ENCODE results near the gene LINC01488.

The LINC01488 gene

GRCh38 chr11:69525516-69526452 is 44.3 kb downstream of the LINC01488 start:
- no peaks in the 10 kb centered on the region for H3K79me2 ChIP-seq (ENCODE audit: insufficient read depth, low read length)
- H3K9ac ChIP-seq (ENCODE audit: low read length): no peak overlapping the region
- TF ChIP-seq EZH2phosphoT487 (conservative IDR thresholded peaks at IDR 0.05; ENCODE audit: low read length) (no peak), CTCF (IDR thresholded peaks at IDR 0.05; ENCODE audit: insufficient read depth, low read length, poor library complexity, severe bottlenecking) (no peak)
- no peaks in the 10 kb centered on the region for H3K9me2 ChIP-seq (replicated peaks; ENCODE audit: insufficient read depth, low read length)
- no peaks in the 10 kb centered on the region for H3K9me3 ChIP-seq (ENCODE audit: insufficient read depth, low read length)
- no peak overlapping the region for H3K4me2 ChIP-seq (ENCODE audit: low read depth, low read length, poor library complexity, severe bottlenecking)
- H4K20me1 ChIP-seq (ENCODE audit: low read depth, low read length): no peaks in the 10 kb centered on the region
- no peak overlapping the region for H3K4me3 ChIP-seq (ENCODE audit: insufficient read depth, low read length, poor library complexity, severe bottlenecking)
- H3K36me3 ChIP-seq (ENCODE audit: low read length): no peaks in the 10 kb centered on the region
- no peaks in the 10 kb centered on the region for H3K27me3 ChIP-seq (ENCODE audit: low read length)
- no peaks in the 10 kb centered on the region for H3F3A ChIP-seq (ENCODE audit: insufficient read depth)
- no peak overlapping the region for H3K27ac ChIP-seq (ENCODE audit: low read depth, low read length)
- no peak overlapping the region for H2AFZ ChIP-seq (ENCODE audit: low read depth, low read length, severe bottlenecking)

DNA sequence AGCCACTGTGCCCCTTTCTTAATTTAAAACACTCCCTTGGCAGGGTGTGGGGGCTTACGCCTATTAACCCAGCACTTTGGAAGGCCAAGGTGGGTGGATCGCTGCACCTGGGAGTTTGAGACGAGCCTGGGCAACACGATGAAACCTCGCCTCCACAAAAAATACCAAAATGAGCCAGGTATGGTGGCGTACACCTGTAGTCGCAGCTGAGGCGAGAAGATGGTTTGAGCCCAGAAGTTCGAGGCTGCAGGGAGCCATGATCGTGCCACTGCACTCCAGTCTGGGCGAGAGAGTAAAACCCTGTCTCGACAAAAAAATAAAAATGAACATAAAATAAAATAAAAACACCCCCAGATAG is 45.0 kb downstream of the LINC01488 start:
- H3K27me3 ChIP-seq (ENCODE audit: low read length): no peaks in the 10 kb centered on the region
- H3K9ac ChIP-seq (ENCODE audit: low read length): no peak overlapping the region
- no peak overlapping the region for H3K27ac ChIP-seq (ENCODE audit: low read depth, low read length)
- no peaks in the 10 kb centered on the region for H3K36me3 ChIP-seq (ENCODE audit: low read length)
- no peak overlapping the region for H3K4me3 ChIP-seq (ENCODE audit: insufficient read depth, low read length, poor library complexity, severe bottlenecking)
- no peak overlapping the region for H3K4me2 ChIP-seq (ENCODE audit: low read depth, low read length, poor library complexity, severe bottlenecking)
- H2AFZ ChIP-seq (ENCODE audit: low read depth, low read length, severe bottlenecking): no peak overlapping the region
- H3K9me2 ChIP-seq (replicated peaks; ENCODE audit: insufficient read depth, low read length): no peaks in the 10 kb centered on the region
- no peaks in the 10 kb centered on the region for H3K79me2 ChIP-seq (ENCODE audit: insufficient read depth, low read length)
- H3F3A ChIP-seq (ENCODE audit: insufficient read depth): no peaks in the 10 kb centered on the region
- H4K20me1 ChIP-seq (ENCODE audit: low read depth, low read length): no peaks in the 10 kb centered on the region
- H3K9me3 ChIP-seq (ENCODE audit: insufficient read depth, low read length): no peaks in the 10 kb centered on the region
- TF ChIP-seq EZH2phosphoT487 (conservative IDR thresholded peaks at IDR 0.05; ENCODE audit: low read length) (no peak), CTCF (IDR thresholded peaks at IDR 0.05; ENCODE audit: insufficient read depth, low read length, poor library complexity, severe bottlenecking) (no peak)

- Histone ChIP-seq H3K27ac (ENCODE audit: low read depth, low read length) (no peak overlapping the region), H3K4me2 (ENCODE audit: low read depth, low read length, poor library complexity, severe bottlenecking) (no peak overlapping the region), H3F3A (ENCODE audit: insufficient read depth) (no peaks in the 10 kb centered on the region), H2AFZ (ENCODE audit: low read depth, low read length, severe bottlenecking) (no peak overlapping the region), H3K9me3 (ENCODE audit: insufficient read depth, low read length) (no peaks in the 10 kb centered on the region), H3K27me3 (ENCODE audit: low read length) (no peaks in the 10 kb centered on the region), H3K4me3 (ENCODE audit: insufficient read depth, low read length, poor library complexity, severe bottlenecking) (no peak overlapping the region), H3K36me3 (ENCODE audit: low read length) (no peaks in the 10 kb centered on the region), H4K20me1 (ENCODE audit: low read depth, low read length) (no peaks in the 10 kb centered on the region), H3K9ac (ENCODE audit: low read length) (no peak overlapping the region), H3K79me2 (ENCODE audit: insufficient read depth, low read length) (no peaks in the 10 kb centered on the region), H3K9me2 (replicated peaks; ENCODE audit: insufficient read depth, low read length) (no peaks in the 10 kb centered on the region)
- no peak for TF ChIP-seq EZH2phosphoT487 (conservative IDR thresholded peaks at IDR 0.05; ENCODE audit: low read length)
- TF ChIP-seq CTCF (IDR thresholded peaks at IDR 0.05; ENCODE audit: insufficient read depth, low read length, poor library complexity, severe bottlenecking): no peak
Observed at GRCh38 chr11:69529001-69529400, 47.5 kb downstream of the LINC01488 start.

Data from SU-DHL-6 (cell line).